ENCODE results near the gene MARCHF6.
"Not testable (repeated sequence)": the region's sequence is repeated elsewhere in the genome, so short reads cannot be mapped to it uniquely, and the experiment has no call there.

The MARCHF6 gene

GRCh38 chr5:10376544-10376943 lies 23.0 kb downstream of the MARCHF6 start:
- no peak for DNase-seq (ENCODE audit: low spot score)

GRCh38 chr5:10377081-10377480 lies 23.6 kb downstream of the MARCHF6 start:
- DNase-seq (ENCODE audit: low spot score) = no peak

- no peak for DNase-seq (ENCODE audit: low spot score)
Measured at GRCh38 chr5:10381803-10382202, 28.3 kb downstream of the MARCHF6 start.

GRCh38 chr5:10384483-10384882 lies 31.0 kb downstream of the MARCHF6 start:
- DNase-seq (ENCODE audit: low spot score) = no peak

GRCh38 chr5:10387690-10388089 lies 34.2 kb downstream of the MARCHF6 start:
- DNase-seq (ENCODE audit: low spot score) = no peak

GRCh38 chr5:10391130-10391529 lies 37.6 kb downstream of the MARCHF6 start:
- no peak for DNase-seq (ENCODE audit: low spot score)

GRCh38 chr5:10392567-10393328 lies 39.3 kb downstream of the MARCHF6 start:
- DNase-seq (ENCODE audit: low spot score) = not testable (repeated sequence)

GRCh38 chr5:10393491-10393890 lies 40.0 kb downstream of the MARCHF6 start:
- DNase-seq (ENCODE audit: low spot score) = no peak

- no peak for DNase-seq (ENCODE audit: low spot score)
Measured at GRCh38 chr5:10396552-10396951, 43.1 kb downstream of the MARCHF6 start.

GRCh38 chr5:10399839-10400238 lies 46.3 kb downstream of the MARCHF6 start:
- DNase-seq (ENCODE audit: low spot score) = no peak

- DNase-seq (ENCODE audit: low spot score) = no peak
Measured at GRCh38 chr5:10400411-10400810, 46.9 kb downstream of the MARCHF6 start.

GRCh38 chr5:10400831-10401230 lies 47.3 kb downstream of the MARCHF6 start:
- DNase-seq (ENCODE audit: low spot score) = no peak

GRCh38 chr5:10401498-10401897 lies 48.0 kb downstream of the MARCHF6 start:
- no peak for DNase-seq (ENCODE audit: low spot score)

Data from left forelimb (tissue), 1 donor.